Astrocyte (in vitro differentiated cells and primary cell): ENCODE results near the gene EBLN1. TPM values are rescaled to one million over a fixed set of nuclear protein-coding genes. Genes with fewer than 3 reads are reported as not detected.

ENCODE experiments used
- DNase-seq: peaks from one replicate; pipeline ENCODE4 v3.0.0-alpha.2; 2010; ENCODE audit warnings: low read depth
- FAIRE-seq: peaks from 2 replicates; lab custom pipeline; 2011; peaks lifted over from hg19 to GRCh38; lab: Jason Lieb, UNC
- H2AFZ ChIP-seq: 2 replicates; pipeline ENCODE4 v1.6.0; 2012; ENCODE audit warnings: low read depth, low read length, inconsistent platforms
- H3K27ac ChIP-seq: 2 replicates; pipeline ENCODE4 v1.5.1; 2011; ENCODE audit warnings: low read depth, low read length, inconsistent platforms
- H3K27me3 ChIP-seq: 2 replicates; pipeline ENCODE4 v1.6.0; 2011; ENCODE audit warnings: low read length, inconsistent platforms; ENCODE audit not compliant: insufficient read depth
- H3K36me3 ChIP-seq: 2 replicates; pipeline ENCODE4 v1.5.1; 2011; ENCODE audit warnings: low read length, inconsistent platforms; ENCODE audit not compliant: insufficient read depth
- H3K4me1 ChIP-seq: 2 replicates; pipeline ENCODE4 v1.5.1; 2011; ENCODE audit warnings: low read length, inconsistent platforms; ENCODE audit not compliant: insufficient read depth
- H3K4me2 ChIP-seq: 2 replicates; pipeline ENCODE4 v1.6.0; 2012; ENCODE audit warnings: low read length, inconsistent platforms
- H3K4me3 ChIP-seq: 2 replicates; pipeline ENCODE4 v1.5.1; 2011; ENCODE audit warnings: low read depth, mild to moderate bottlenecking, low read length, inconsistent platforms; ENCODE audit not compliant: insufficient read depth
- H3K79me2 ChIP-seq: 2 replicates; pipeline ENCODE4 v1.6.0; 2012; ENCODE audit warnings: mild to moderate bottlenecking, low read length, inconsistent platforms; ENCODE audit not compliant: insufficient read depth
- H3K9ac ChIP-seq: 2 replicates; pipeline ENCODE4 v1.6.0; 2012; ENCODE audit warnings: mild to moderate bottlenecking, low read length, inconsistent platforms
- H3K9me3 ChIP-seq: 2 replicates; pipeline ENCODE4 v1.5.1; 2012; ENCODE audit warnings: low read depth, mild to moderate bottlenecking, low read length, inconsistent platforms; ENCODE audit not compliant: insufficient read depth
- H4K20me1 ChIP-seq: 2 replicates; pipeline ENCODE4 v1.6.0; 2012; ENCODE audit warnings: low read length, inconsistent platforms; ENCODE audit not compliant: insufficient read depth
- H3K27ac Mint-ChIP-seq: one replicate; pipeline ENCODE4 v1.8.0; 2021; ENCODE audit warnings: mild to moderate bottlenecking, mixed read lengths; ENCODE audit not compliant: unreplicated experiment
- H3K27me3 Mint-ChIP-seq: one replicate; pipeline ENCODE4 v1.8.0; 2021; ENCODE audit warnings: low read depth, mixed read lengths; ENCODE audit not compliant: unreplicated experiment
- H3K36me3 Mint-ChIP-seq: one replicate; pipeline ENCODE4 v1.8.0; 2021; ENCODE audit warnings: low read depth, mixed read lengths; ENCODE audit not compliant: unreplicated experiment
- H3K4me1 Mint-ChIP-seq: one replicate; pipeline ENCODE4 v1.8.0; 2021; ENCODE audit warnings: low read depth, mixed read lengths; ENCODE audit not compliant: unreplicated experiment
- H3K4me3 Mint-ChIP-seq: one replicate; pipeline ENCODE4 v1.8.0; 2021; ENCODE audit warnings: mild to moderate bottlenecking, moderate library complexity, mixed read lengths; ENCODE audit not compliant: unreplicated experiment
- H3K9me3 Mint-ChIP-seq: one replicate; pipeline ENCODE4 v1.8.0; 2021; ENCODE audit warnings: mild to moderate bottlenecking, mixed read lengths; ENCODE audit not compliant: unreplicated experiment
- CTCF ChIP-seq: IDR thresholded peaks from 2 replicates; pipeline ENCODE4 v1.5.1; 2011; ENCODE audit warnings: low read depth, mild to moderate bottlenecking, inconsistent platforms, low read length, moderate library complexity; ENCODE audit not compliant: insufficient read depth
- EZH2 ChIP-seq: IDR thresholded peaks from 2 replicates; pipeline ENCODE4 v1.6.1; 2012; ENCODE audit warnings: mild to moderate bottlenecking, low read length, inconsistent platforms; ENCODE audit not compliant: insufficient read depth
- total RNA-seq: library from RNA; stranded (reverse); gene quantifications from 2 replicates; pipeline ENCODE4 v1.2.1, GENCODE V29; 2021

The EBLN1 gene
- total RNA-seq, 1 donor from 2014 or later: not detected

GRCh38 chr10:22228943-22229801 lies 11.4 kb upstream of the EBLN1 start:
- Mint-ChIP-seq H3K36me3 (no peaks in the 10 kb centered on the region), H3K9me3 (no peaks in the 10 kb centered on the region), H3K27me3 (peaks cover 1% of the 10 kb centered on the region), H3K27ac (no peak overlapping the region), H3K4me3 (peak overlapping the region; percentile 96), H3K4me1 (no peaks in the 10 kb centered on the region)
- Histone ChIP-seq H3K36me3 (no peaks in the 10 kb centered on the region), H3K4me2 (peak overlapping the region; percentile 92), H3K79me2 (no peaks in the 10 kb centered on the region), H3K9me3 (no peaks in the 10 kb centered on the region), H3K27ac (peak overlapping the region; percentile 72), H3K4me1 (no peaks in the 10 kb centered on the region), H2AFZ (peak overlapping the region; percentile 80), H3K4me3 (peak overlapping the region; percentile 80), H3K27me3 (no peaks in the 10 kb centered on the region), H3K9ac (peak overlapping the region; percentile 73), H4K20me1 (no peaks in the 10 kb centered on the region)
- TF ChIP-seq CTCF (no peak), EZH2 (no peak)
- peak; percentile 88 for DNase-seq
- FAIRE-seq: no peak

- Mint-ChIP-seq H3K4me1 (no peaks in the 10 kb centered on the region), H3K27ac (no peak overlapping the region), H3K27me3 (peaks cover 1% of the 10 kb centered on the region), H3K36me3 (no peaks in the 10 kb centered on the region), H3K9me3 (no peaks in the 10 kb centered on the region), H3K4me3 (peak overlapping the region; percentile 84)
- Histone ChIP-seq H4K20me1 (no peaks in the 10 kb centered on the region), H3K79me2 (no peaks in the 10 kb centered on the region), H3K9me3 (no peaks in the 10 kb centered on the region), H2AFZ (peak overlapping the region; percentile 80), H3K9ac (peak overlapping the region; percentile 73), H3K27ac (peak overlapping the region; percentile 72), H3K4me2 (peak overlapping the region; percentile 92), H3K4me1 (no peaks in the 10 kb centered on the region), H3K4me3 (peak overlapping the region; percentile 80), H3K36me3 (no peaks in the 10 kb centered on the region), H3K27me3 (no peaks in the 10 kb centered on the region)
- TF ChIP-seq EZH2 (no peak), CTCF (no peak)
- FAIRE-seq: no peak
- no peak for DNase-seq
Observed at GRCh38 chr10:22228167-22228938, 10.5 kb upstream of the EBLN1 start.
